Calu3 (cell line): ENCODE results near the gene IRX4. TPM values are rescaled to one million over a fixed set of nuclear protein-coding genes. Genes with fewer than 3 reads are reported as not detected.

Source experiments
- BruUV-seq: library from RNA; stranded (reverse); fragments of 400-500 nt; replicated peaks from 2 replicates; lab custom pipeline; 2021; lab: Mats Ljungman, UMichigan
- CTCF ChIA-PET: fragments of 300-600 bp; sonication (Branson Sonifier 250); formaldehyde crosslinking; loops from one replicate; lab custom pipeline; 2022; ENCODE audit warnings: antibody characterized with exemption; lab: Charles Lee
- DNase-seq: peaks from one replicate; pipeline ENCODE4 v3.0.0; 2022
- H3K27ac Mint-ChIP-seq: one replicate; pipeline ENCODE4 v1.8.0; 2022; ENCODE audit warnings: mixed read lengths; ENCODE audit not compliant: unreplicated experiment
- H3K27me3 Mint-ChIP-seq: one replicate; pipeline ENCODE4 v1.8.0; 2022; ENCODE audit warnings: mixed read lengths; ENCODE audit not compliant: unreplicated experiment
- H3K36me3 Mint-ChIP-seq: one replicate; pipeline ENCODE4 v1.8.0; 2022; ENCODE audit warnings: mild to moderate bottlenecking, moderate library complexity, mixed read lengths; ENCODE audit not compliant: insufficient read depth, unreplicated experiment
- H3K4me1 Mint-ChIP-seq: one replicate; pipeline ENCODE4 v1.8.0; 2022; ENCODE audit warnings: mild to moderate bottlenecking, low read depth, mixed read lengths; ENCODE audit not compliant: unreplicated experiment
- H3K4me3 Mint-ChIP-seq: one replicate; pipeline ENCODE4 v1.8.0; 2022; ENCODE audit warnings: mild to moderate bottlenecking, low read depth, moderate library complexity, mixed read lengths; ENCODE audit not compliant: unreplicated experiment
- H3K9me3 Mint-ChIP-seq: one replicate; pipeline ENCODE4 v1.8.0; 2022; ENCODE audit warnings: low read depth, mixed read lengths; ENCODE audit not compliant: unreplicated experiment
- CTCF ChIP-seq: fragments of 200-600 bp; IDR thresholded peaks from one replicate; pipeline ENCODE4 v1.8.0; 2022; ENCODE audit warnings: antibody characterized with exemption; ENCODE audit not compliant: unreplicated experiment
- intact Hi-C: fragments of 100-400 bp; cut with micrococcal nuclease; formaldehyde crosslinking; loops from one replicate; pipeline ENCODE4 v1.10.0; 2022; ENCODE audit not compliant: unreplicated experiment
- total RNA-seq: library from RNA; stranded (reverse); gene quantifications from 2 replicates; pipeline ENCODE4 v1.2.3, GENCODE V29; 2022

IRX4 gene
- total RNA-seq, 1 experiment from 2014 or later: not detected

- TF ChIP-seq CTCF: no peak
- H3K27ac Mint-ChIP-seq: no peak overlapping the region
- intact Hi-C loops: no loop called here
- no peak for DNase-seq
- BruUV-seq: no TSS peak
- peaks cover 43% of the 10 kb centered on the region for H3K27me3 Mint-ChIP-seq
- H3K4me3 Mint-ChIP-seq: no peak overlapping the region
- CTCF ChIA-PET: no interaction called here
- H3K36me3 Mint-ChIP-seq: no peaks in the 10 kb centered on the region
- no peaks in the 10 kb centered on the region for H3K4me1 Mint-ChIP-seq
- peaks cover 3% of the 10 kb centered on the region for H3K9me3 Mint-ChIP-seq
These were observed 23.6 kb downstream of the IRX4 start for GRCh38 chr5:1859099-1859498.

GRCh38 chr5:1858436-1858835 lies 24.3 kb downstream of the IRX4 start:
- CTCF ChIA-PET: no interaction called here
- Mint-ChIP-seq H3K36me3 (no peaks in the 10 kb centered on the region), H3K27ac (no peak overlapping the region), H3K4me3 (no peak overlapping the region), H3K9me3 (peaks cover 3% of the 10 kb centered on the region), H3K27me3 (peaks cover 43% of the 10 kb centered on the region), H3K4me1 (no peaks in the 10 kb centered on the region)
- intact Hi-C loops: no loop called here
- TF ChIP-seq CTCF: no peak
- DNase-seq: no peak
- no TSS peak for BruUV-seq

- TF ChIP-seq CTCF: no peak
- Mint-ChIP-seq H3K9me3 (peaks cover 3% of the 10 kb centered on the region), H3K4me3 (no peak overlapping the region), H3K36me3 (no peaks in the 10 kb centered on the region), H3K27ac (no peak overlapping the region), H3K4me1 (no peaks in the 10 kb centered on the region), H3K27me3 (peaks cover 41% of the 10 kb centered on the region)
- intact Hi-C loops: no loop called here
- no peak for DNase-seq
- CTCF ChIA-PET: no interaction called here
- no TSS peak for BruUV-seq
These were observed 25.5 kb downstream of the IRX4 start for GRCh38 chr5:1857256-1857600.

- peaks cover 3% of the 10 kb centered on the region for H3K9me3 Mint-ChIP-seq
- BruUV-seq: no TSS peak
- TF ChIP-seq CTCF: no peak
- H3K4me1 Mint-ChIP-seq: no peaks in the 10 kb centered on the region
- H3K36me3 Mint-ChIP-seq: no peaks in the 10 kb centered on the region
- intact Hi-C loops: no loop called here
- no peak overlapping the region for H3K27ac Mint-ChIP-seq
- no peak for DNase-seq
- H3K27me3 Mint-ChIP-seq: peaks cover 36% of the 10 kb centered on the region
- CTCF ChIA-PET: no interaction called here
- H3K4me3 Mint-ChIP-seq: no peak overlapping the region
These were observed 26.0 kb downstream of the IRX4 start for GRCh38 chr5:1856596-1857255.
